HG02571 (cell line): Measurements from ENCODE around the gene PRDM11.

Source experiments
- ATAC-seq: cut with Tn5 transposase; IDR thresholded peaks from one replicate; pipeline ENCODE4 v1.9.1; 2021; ENCODE audit warnings: mild to moderate bottlenecking, moderate library complexity; ENCODE audit not compliant: unreplicated experiment

PRDM11 gene

GRCh38 chr11:45258982-45259530 is 112.6 kb downstream of the PRDM11 start:
- no peak for ATAC-seq

DNA sequence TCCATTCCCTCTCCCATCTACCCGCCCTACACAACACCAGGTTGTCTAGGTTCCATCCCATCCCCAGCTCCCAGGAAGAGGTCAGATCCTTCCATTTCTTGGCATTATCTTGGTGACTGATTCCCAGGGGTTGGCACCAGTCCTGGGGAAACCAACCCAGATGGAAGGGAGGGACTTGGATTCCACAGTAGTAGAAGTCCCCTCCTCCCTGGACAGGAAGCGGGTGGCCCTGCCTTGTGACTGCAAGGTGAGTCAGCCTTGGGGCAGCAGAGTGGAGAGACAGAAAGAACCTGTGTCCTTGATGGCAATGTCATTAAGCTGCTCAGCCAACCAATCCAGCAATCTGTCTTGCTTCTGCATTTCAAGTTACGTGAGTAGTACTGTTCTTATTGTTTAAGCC is 113.2 kb downstream of the PRDM11 start:
- ATAC-seq = no peak

DNA sequence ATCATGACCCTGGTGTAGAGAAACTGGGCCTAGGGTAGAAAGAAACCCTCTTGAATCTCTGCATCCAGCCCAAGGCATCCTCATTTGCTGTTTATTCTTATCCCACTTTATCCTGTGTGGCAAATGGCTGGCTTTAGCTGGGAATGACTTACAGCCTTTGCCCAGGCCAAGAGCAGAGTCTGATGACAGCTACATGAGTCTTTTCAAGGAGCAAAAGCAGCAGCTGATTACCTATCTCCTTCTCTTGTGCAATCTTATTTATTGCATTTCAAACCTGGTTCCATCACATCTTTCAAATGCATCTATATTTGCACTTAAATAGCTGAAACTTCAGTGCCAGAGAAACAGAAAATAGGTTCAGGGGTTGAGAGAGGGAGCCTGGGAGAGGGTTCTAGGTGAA is 113.6 kb downstream of the PRDM11 start:
- no peak for ATAC-seq

DNA sequence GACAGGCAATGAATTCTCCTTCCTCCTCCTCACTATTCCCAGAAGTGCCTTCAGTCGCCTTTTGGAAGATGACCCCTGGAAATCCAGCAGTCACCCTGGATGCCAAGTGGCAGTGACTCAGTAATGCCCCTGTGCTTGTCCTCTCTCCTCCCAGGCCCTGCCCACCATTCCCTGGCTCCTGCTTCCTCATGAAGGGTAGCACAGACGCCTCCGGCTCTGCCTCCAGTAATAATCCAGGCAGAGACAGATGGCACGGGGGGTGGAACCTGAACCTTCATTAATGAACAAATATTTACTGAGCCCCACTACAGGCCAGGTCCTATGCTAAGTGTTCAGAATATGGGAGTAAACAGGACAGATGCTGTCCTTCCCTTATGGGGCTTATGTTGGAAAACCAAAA is 116.5 kb downstream of the PRDM11 start:
- ATAC-seq = no peak

GRCh38 chr11:45263773-45264172 is 117.3 kb downstream of the PRDM11 start:
- no peak for ATAC-seq

GRCh38 chr11:45264839-45265515 is 118.5 kb downstream of the PRDM11 start:
- no peak for ATAC-seq

GRCh38 chr11:45265969-45266675 is 119.7 kb downstream of the PRDM11 start:
- ATAC-seq = no peak

GRCh38 chr11:45266676-45267020 is 120.2 kb downstream of the PRDM11 start:
- ATAC-seq = no peak

- ATAC-seq = no peak
Observed at GRCh38 chr11:45267052-45267451, 120.6 kb downstream of the PRDM11 start.

DNA sequence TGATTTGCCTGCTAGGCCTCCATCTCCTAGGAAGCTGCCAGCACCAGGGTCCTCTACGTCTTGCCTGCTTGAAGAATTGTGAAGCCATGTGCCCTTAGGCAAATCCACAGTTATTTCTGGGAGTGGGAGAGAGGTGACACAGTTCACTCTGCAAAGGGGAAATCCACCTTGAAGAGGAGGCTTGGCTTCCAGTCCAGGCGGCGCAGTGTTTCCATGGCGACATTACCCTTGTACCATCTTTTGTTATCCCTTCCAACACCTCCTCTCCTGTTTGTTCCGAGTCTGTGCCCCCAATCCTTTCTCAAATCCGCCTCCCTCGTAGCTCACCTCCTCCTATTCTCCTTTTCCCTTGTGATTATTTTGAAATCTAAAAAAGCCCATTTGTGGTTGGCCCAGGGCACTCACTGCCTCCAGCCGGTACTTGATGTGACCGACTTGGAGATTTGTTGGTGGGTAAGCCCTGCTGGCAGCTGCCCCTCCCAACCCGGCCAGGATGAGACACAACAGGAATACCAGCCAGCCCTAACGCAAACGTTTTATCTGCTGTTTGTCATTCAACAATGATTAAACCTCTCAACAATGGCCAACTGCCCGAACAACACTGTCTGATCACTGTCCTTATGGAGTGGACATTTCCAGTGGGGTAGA is 121.3 kb downstream of the PRDM11 start:
- ATAC-seq = no peak

DNA sequence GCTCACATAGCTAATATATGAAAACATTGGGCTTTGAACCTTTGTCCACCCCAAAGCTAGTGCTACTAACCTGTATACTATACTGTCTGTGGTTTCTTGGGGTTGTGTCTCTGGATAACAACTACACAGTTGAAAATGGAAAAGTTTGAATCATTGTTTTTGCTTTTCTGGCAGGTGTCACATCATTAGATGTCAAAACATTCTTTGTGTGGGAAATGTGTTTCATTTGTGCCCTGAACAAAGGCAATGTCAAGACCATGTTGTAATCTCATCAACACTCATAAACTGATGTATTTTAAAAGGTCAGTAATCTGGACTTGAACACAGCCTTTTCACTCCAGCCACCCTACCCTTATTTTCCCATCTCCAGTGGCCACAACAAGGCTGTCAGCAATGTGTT is 123.2 kb downstream of the PRDM11 start:
- no peak for ATAC-seq

GRCh38 chr11:45270946-45271716 is 124.7 kb downstream of the PRDM11 start:
- no peak for ATAC-seq

DNA sequence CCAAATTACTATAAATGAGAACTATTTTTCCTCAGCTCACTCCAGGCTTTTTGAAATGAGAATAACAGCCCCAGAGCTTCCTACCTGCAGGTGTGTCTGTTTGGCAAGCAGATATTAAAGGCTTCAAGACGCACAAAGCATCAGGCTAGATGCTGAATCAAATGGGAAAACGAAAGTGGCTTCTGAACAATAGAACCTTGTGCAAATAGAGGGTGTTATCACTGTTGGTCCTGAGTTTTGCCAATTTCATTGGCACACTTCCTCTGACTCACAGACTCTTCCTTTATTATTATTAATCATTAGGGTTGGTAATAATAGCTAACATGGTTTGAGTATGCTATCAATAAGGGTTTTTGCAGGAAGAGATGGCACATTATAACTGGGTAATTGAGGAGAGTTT is 126.3 kb downstream of the PRDM11 start:
- ATAC-seq = no peak

GRCh38 chr11:45273509-45273908 is 127.1 kb downstream of the PRDM11 start:
- ATAC-seq = no peak

DNA sequence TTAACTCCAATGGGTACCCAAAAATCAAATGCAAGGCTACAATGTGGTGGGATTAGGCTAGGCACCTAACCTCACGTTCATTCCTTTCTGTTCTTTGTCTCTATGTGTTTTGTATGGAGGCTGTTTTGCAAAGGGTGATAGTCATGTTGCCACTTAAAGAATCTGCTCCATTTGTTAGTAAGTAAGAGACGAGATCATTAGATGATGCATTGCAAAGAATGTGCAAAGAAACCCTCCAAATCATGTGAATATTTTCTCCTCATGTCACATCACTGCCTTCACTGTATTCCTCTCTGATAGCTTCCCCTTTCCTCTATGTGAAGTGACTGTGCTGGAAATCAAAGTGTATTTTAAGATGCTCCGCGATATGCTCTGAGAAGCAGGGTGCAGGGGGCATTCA is 127.8 kb downstream of the PRDM11 start:
- ATAC-seq = no peak

GRCh38 chr11:45275828-45276227 is 129.4 kb downstream of the PRDM11 start:
- no peak for ATAC-seq

- ATAC-seq = no peak
Observed at GRCh38 chr11:45278714-45279113, 132.3 kb downstream of the PRDM11 start.

DNA sequence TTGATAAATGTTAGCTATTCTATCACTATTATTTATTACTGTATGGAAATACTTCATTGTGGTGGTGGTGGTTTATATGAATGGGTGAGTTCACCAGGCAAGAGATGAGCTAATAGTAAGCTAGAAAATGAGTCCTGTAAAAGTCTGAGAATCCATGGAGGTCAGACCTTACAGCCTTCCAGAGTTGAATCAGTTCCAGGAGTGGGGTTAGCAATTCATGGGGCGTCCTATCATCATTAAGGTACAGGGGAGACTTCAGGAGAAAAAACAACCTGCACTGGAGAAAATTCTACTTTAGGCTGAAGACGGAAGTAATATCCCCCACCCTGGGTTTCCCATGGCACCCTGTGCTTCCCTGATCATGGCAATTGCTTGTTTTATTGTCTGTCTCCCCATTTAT is 133.2 kb downstream of the PRDM11 start:
- no peak for ATAC-seq

DNA sequence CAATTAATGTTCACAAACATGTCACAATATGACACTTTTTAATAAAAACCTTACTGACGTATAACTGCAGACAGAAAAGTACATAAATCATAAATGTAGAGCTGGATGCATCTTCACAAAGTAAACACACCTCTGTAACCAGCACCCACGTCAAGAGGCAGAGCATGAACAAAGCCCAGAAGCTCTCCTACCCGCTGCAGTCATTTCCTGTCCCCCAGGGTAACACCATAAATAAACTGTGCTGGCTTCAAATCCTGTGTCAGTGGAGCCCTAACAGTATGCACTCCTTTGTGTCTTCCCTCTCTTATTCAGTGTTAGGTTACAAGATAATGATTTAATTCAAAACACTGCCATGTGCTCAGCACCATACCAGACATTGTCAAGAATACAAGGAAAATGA is 134.0 kb downstream of the PRDM11 start:
- no peak for ATAC-seq

GRCh38 chr11:45282081-45282480 is 135.6 kb downstream of the PRDM11 start:
- ATAC-seq = no peak
